Endothelial cell of hepatic sinusoid (primary cell): ENCODE results near the gene EHMT1.

Source experiments
- in situ Hi-C: cut with HindIII; loops from 2 replicates; pipeline ENCODE4 v1.10.0; 2017; ENCODE audit warnings: low sequenced_read_pairs

The EHMT1 gene

DNA sequence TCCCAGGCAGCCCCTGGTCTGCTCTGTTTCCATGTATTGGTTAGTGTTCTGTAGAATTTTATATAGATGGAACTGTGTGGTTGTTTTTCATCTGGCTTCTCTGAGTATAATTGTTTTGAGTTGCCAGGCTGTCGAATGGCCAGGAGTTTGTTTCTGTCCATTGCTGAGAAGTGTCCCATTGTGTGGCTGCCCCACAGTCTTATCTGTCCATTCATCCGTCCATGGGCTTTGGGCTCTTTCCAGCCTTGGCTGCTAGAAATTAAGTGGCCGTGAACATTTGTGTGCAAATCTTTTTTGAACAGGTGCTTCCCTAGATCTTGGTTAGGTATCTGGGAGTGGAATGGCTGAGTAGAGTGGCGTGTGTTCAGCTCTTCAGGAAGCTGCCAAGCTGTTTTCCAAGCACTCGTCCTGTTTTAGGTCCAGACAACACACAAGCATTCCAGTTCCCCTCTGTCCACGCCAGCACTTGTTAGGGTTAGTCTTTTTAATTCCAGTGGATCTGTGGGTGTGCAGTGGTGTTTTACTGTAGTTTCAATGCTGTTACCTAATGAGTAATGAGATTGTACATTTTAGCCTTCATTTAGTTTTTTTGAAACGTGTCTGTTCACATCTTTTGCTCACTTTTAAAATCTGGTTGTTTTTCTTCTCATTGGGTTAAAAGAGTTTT, 136.6 kb downstream of the EHMT1 start:
- in situ Hi-C loops, result no loop called here

DNA sequence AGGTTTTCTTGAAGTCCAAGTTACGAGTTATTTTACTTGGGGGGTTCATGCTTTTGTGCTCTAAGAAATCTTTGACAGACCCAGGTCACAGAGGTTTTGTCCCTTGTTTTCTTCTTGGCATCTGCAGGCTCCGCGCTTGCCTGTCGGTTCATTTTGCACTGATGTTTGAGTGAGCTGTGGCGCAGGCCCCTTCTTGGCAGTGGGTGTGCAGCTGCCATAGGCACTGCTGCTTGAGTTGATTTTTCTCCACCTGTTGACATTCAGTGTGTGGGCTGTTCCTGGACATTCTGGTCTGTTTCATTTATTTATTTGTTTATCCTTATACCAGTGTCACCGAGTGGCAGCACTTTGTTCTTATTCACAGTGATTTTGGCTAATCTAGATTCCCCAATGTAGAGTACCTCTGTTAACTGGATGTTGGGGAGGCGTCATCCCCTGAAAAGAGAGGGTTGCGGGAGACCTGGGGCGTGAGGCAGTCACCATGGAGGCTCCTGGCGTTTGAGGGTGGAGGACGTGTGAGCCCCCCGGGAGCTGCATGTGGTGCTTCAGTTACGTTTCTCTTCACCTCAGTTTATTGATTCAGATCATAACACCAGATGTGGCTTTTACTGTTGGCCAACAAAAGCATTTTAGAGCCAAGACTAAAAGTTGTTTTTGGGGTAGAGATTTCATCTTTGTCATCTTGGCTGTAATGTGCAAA, 137.4 kb downstream of the EHMT1 start:
- in situ Hi-C loops, result no loop called here

DNA sequence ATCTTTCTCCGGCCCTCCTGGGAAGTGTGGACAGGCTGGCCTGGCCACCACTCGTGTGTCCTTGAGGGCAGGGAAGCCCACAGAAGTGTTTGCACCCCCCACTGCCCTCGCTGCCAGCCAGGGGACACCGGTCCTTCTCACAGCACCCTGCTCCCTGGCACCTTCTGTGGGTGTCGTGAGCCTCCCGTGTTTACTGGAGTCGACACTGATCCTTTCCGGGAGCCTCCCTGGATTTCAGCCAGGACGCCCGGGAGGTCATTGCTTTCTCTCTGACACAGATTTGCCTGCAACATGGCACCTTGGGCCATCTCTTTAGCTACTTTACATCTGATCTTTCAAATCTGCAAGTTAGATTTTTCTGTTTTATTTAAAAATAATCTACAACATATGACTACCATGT, 138.3 kb downstream of the EHMT1 start:
- in situ Hi-C loops, result no loop called here

DNA sequence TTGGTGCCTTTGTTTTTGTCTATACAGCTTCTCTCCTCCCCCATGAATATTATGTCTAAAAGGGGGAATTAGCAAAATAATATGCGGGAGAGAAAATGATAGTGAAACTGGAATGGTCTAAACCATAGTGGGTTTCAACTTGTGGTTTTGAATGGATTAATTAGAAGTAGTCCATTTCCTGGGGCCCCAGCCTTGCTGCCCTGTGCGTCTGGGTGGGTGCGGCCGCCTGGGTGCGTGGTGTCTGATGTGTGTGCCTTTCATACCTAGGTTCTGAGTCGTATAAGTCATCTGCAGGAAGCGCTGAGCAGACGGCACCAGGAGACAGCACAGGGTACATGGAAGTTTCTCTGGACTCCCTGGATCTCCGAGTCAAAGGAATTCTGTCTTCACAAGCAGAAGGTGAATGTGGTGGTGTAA, 138.8 kb downstream of the EHMT1 start:
- in situ Hi-C loops, result no loop called here

DNA sequence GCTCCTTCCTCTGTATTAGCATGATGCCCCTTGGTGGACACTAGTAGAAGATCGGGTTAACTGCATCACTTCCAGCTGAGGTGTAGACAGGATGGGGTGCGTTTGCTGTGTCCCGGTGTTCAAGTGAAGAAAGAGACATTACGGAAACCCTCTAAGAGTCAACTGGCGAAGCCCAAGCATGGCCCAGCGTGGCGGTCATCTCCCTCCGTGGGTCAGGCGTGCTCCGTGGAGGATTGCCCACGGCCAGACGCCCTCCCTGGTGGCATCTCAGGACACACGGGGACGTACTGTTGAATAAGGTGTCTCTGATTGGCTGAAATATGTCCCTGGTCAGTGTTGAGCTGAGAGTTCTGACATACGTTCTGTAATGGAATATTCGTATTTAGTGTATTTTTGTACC, 139.3 kb downstream of the EHMT1 start:
- in situ Hi-C loops, result no loop called here

DNA sequence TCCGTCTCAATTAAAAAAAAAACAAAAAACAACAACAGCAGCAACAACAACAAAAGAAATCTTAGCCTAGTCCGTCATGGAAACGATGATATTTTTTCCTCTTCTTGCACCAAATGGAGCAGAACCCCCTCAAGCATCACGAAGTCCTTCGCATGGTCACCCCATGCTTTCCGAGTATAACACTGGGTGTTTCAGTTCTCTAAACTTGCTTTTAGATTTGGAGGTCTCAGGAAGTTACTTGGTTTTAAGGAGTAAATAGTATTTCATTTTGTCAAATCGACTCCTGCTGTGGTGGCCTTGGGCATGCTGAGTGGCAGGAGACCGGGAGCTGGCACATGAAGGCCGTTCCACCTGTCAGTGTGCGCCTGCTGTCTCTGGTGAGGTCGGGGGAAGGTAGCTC, 140.3 kb downstream of the EHMT1 start:
- in situ Hi-C loops, result no loop called here

DNA sequence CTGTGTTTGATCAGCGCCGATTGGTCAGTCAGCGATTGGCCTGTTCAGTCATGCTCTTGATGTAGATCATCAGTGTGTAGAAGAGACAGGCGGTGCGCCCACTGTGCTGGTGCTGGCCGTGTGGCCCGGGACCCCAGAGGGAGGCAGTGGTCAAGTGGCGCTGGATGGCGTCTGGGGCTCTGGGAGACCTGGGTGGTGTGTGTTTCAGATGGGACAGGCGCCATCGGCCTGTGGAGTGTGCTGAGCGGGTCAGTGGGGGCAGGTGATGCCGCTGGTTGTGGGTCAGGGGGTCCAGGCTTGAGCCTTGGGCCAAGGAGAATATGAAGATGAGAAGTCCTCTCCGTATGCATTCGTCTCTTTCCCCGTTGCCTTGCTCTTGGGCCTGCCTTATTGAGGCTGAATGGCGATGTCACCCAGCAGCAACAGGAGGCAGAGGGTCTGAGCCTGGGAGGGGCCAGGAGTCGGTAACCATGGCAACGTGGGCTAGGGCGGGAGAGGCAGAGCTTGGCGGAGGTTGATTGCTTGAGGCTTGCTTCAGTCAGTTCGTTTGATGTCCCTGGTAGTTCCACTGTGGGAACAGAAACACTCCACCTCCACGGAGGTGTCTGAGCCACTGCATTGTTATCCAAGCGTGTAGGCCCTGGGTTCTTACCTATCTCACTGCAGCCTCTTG, 141.0 kb downstream of the EHMT1 start:
- in situ Hi-C loops, result no loop called here

DNA sequence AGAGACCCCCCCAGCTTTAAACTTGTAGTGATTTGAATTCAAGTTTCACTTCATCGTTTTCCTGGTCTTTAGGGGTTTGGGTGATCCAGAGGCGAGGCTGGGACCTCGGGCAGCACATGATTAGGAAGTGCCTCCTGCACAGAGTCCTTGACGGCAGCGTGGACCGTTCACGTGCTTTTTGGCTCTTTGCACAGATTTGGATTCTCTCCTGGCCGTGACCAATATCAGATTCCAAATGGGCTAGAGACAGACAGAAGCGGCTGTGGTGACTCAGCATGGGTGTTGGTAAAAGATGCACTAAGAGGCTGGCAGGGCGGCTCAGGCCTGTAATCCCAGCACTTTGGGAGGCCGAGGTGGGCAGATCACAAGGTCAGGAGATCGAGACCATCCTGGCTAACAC, 141.6 kb downstream of the EHMT1 start:
- in situ Hi-C loops, result no loop called here

DNA sequence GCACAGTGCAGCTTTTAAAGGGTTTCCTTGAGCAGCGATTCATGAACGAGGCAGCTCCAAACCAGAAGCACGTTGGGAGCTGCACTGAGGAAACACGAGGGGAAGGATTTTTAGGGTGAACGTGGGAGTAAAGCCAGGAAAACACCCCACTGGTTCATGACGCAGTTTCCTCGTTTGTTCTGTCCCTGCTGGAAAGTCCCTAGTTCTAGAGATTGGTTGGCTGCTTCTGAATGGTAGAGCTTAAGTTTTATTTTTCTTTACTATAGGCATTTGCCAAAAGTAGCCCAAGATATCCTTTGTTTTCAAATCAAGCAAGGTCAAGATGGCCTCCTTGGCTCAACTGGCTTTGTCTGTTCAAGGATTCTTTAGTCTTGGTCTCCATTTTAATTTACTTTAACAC, 142.2 kb downstream of the EHMT1 start:
- in situ Hi-C loops, result no loop called here

DNA sequence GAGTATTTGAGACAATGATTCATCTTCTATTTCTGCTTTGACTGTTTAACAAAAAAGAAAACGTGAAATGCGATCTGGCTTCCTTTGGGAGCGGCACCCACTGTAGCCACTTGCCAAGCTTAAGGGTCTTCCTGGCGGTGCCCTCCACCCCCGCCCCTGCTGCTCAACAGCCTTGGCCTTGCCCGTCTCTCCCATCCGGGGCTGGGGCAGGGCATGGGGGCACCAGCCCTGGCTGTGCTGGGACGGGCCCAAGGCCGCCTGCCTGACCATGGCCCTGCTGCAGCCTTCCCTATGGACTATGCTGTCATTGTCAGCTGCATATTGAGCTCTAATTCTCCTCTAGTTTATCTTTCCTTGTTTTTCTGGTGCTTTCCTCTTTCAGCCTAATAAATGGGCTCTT, 143.0 kb downstream of the EHMT1 start:
- in situ Hi-C loops, result no loop called here

DNA sequence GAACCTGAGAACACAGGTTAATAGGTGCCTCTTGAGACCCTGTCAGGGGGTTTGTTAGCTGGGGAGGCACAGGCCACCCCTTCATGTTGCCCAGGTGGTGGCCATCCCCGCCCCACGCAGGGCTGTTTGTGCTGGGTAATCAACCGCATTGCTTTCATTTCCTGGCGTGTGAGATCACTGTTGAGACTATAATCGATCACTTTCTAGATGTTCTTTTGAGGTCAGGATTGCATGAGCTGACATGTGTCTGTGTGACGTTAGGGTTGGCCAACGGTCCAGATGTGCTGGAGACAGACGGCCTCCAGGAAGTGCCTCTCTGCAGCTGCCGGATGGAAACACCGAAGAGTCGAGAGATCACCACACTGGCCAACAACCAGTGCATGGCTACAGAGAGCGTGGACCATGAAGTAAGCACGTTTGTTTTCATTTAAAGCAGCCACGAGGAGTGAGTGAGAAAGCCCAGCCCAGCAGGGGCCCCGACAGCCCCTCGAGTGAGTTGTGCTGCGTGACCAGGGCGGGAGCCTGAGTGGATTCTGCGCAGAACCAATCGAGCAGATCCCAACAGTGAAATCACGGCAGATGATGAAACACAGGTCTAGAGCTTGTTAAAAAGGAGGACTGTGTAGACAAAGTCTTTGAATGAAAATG, 143.7 kb downstream of the EHMT1 start:
- in situ Hi-C loops, result no loop called here

DNA sequence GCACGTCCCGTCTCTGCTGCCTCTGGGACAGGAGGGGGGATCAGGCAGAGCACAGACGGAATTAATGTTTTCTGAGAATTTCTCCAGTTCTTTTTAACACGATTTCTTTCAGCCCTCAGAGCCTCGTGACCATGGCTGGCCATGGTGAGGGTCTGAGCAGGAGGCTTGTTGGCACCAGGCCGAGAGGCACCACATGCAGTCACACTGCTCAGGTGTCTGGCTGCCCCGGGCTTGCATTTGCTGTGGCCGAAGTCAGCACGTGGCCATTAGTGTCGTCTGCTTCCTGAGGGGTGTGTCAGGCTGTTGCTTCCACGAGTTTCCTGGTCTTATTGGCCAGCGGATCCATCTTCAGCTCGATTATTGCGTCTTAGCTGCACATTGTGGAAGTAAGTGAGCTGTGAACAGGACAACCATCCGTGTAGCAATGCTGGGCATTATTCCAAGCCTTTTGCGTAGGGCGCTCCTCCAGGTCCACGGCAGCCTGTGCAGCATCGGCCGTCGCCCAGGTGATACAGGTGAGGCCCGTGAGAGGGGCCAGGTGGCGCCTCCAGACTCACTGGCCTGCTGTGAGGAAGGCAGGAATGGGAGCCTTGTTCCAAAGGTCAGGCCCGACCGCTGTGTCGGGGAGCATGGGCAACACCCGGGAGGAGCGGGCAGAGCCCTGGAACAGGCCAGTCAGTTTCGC, 144.6 kb downstream of the EHMT1 start:
- in situ Hi-C loops, result no loop called here

DNA sequence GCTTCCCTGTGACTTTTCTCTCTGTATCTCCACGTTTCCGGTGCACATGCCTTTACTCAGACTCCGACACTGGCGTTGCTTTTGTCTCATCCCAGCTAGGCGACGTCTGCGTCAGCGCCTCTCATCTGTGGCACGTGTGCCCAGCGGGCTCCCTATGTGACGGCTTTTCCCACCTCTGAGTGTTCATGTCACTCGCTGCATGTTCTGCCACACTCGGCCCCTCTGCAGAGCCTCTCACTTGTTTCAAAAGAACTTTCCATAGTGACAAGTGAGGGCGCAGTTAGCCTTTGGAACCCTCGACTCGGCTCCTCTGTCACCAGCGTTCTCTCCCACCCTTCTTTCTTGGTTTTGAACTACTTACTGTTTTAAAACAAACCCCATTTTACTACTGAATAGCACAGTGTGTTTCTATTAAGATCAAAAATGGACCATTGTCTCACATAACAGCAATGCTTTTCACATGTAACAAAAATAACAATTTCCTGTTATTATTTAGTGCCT, 145.4 kb downstream of the EHMT1 start:
- in situ Hi-C loops, result no loop called here

DNA sequence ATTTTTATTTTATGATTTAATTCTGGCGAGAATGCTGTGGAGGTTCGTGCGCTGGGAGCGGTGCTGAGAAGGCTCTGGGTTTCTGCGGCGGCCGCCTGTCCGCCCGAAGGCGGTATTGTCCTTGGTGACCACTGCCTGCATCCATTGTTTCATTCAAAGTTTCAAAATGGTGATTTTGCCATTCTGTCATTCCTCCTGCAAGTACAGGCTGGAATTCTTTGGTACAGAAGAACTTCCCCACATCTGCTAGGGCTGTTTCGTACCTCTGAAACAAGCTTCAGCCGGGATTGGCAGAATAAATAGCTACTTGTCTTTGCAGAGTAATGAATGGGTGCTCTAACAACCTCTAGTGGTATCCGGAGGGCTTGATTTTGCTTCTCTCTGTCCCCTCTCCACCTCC, 146.2 kb downstream of the EHMT1 start:
- in situ Hi-C loops, result loop anchor here (5.0 kb wide), 1 partner anchor 38 kb away; no protein-coding TSS in a partner anchor

DNA sequence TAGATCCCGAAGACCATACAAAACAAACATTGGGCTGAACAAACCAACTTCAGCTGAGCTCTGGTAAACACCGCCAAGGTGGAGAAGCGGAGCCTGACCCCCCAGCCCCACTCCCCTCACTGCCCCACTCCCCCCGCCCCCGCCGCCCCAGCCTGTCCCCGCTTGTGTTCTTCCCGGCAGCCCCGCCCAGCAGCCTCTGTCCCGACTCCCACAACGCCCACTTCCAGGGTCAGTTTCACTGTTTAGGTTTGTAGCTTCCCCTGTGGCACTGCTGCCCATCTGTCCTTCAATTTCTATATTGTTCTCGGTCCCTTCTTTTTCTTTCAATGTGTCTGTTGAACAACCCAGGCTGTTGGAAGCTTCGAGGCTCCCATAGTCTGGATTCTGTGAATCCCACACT, 146.7 kb downstream of the EHMT1 start:
- in situ Hi-C loops, result loop anchor here (5.0 kb wide), 1 partner anchor 38 kb away; no protein-coding TSS in a partner anchor

DNA sequence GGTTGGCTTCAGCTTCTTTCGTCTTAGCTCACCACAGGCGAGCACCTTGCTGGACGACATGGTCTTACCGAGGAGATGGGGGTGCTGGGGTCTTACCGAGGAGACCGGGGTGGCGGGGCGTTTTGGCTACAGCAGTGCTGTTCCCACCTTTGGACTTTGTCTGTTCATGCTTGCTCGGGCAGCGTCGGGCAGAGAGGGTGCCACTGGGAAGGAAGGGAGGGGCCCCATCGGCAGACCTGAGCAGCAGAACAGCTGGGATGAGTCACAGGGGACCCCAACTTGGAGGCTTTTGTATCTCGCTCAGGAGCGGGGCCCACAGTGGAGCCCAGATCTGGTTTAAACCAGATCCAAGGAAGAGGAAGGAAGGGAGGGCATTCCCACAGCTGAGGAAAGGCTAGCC, 152.8 kb downstream of the EHMT1 start:
- in situ Hi-C loops, result no loop called here

DNA sequence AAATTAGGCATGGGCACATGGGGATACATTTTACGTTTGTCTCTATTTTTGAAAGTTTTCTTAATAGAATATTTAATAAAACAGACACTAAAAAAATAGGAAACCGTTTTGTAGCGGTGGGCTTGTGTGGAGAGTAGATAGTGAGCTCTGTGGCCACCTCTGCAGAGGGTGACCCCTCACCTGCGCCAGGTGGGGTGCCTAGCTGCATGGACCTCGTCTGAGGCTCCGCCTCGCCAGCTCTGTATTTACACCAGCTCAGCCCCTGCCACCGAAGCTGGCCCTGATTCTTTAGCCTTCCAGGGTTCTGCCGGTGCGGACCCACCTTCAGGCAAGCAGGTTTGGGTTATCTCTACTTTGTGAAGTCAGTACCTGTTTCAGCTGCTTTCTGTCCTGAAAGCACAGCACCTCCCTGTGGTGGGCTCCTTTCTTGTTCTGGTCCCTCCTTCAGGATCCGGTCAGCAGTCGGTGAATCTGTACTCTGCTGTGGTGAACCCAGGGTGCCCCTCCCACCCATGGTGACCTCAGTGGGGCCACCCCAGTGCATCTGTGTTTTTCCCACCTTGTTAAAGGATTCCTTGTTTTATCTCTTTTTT, 153.6 kb downstream of the EHMT1 start:
- in situ Hi-C loops, result no loop called here

DNA sequence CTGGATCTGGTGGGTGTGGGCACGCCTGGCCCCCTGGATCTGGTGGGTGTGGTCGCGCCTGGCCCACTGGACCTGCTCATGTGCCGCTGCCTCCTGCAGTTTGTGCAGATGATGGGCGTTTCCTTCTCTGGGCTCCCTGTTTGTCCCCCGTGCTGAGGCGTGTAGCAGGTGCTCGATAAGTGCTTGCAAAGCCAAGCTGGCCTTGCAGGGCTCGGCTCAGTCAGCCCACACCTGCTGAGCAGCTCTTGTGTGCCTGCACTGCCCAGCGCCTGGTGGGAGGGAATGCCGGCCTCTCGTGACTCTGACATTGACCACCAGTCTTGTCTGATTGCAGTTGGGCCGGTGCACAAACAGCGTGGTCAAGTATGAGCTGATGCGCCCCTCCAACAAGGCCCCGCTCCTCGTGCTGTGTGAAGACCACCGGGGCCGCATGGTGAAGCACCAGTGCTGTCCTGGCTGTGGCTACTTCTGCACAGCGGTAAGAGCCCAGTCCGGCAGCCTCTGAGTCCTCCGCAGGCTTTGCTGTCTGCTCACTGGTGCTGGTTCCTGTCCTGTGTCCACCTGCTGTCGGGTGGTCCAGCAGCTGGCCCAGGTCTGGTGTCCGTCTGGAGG, 156.1 kb downstream of the EHMT1 start:
- in situ Hi-C loops, result no loop called here

DNA sequence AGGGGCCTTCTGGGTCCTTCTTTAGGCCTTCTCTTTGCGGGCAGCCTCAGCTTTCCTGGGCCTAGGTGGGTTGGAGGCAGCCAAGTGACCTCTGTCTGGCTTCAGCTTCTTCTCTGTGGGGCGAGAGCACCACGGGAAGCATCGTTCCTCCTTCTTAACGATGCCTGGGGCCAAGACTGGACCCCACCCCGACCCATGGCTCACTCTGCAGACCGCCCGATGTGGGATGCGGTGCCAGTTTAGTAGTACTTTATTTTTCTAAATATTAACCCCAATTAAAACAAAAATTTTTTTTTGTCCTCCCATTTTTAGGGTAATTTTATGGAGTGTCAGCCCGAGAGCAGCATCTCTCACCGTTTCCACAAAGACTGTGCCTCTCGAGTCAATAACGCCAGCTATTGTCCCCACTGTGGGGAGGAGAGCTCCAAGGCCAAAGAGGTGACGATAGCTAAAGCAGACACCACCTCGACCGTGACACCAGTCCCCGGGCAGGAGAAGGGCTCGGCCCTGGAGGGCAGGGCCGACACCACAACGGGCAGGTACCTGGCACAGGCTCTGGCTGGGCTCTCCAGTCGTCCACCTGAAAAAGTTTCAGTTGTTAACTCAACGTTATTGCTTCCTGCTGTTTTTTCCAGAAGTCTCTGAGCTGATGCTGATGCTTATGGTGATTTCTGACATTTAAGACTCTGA, 157.6 kb downstream of the EHMT1 start:
- in situ Hi-C loops, result no loop called here
